ENCODE measurements around the gene ENAH.

Gene ENAH

DNA sequence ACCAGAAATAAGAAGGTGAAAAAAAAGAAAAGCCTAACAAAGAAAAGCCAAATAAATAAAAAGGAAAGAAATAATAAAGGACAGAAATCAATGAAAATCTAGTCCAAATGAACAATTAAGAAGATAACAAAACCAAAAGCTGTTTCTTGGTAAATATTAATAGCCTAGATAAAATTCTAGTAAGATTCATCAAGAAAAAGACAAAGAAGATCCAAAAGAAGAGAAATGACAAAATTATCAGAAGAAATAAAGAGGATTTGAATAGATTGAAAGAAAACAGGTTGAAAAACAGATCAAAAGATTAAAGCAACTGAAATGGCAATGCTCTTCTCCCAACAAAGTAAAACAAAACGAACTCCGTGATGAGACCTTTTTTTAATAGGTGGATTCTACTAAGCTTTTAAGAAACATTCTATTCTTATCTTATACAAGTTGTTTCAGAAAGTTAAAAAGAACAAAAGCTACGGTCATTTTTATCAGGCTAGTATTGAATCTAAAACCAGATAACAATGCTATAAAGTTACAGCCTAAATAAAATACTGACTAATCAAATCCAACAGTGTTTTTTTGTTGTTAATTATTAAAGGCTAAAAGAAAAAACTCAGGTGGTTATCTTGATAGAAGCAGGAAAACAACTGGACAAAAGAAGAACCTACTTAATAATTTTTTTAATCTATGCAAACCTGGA lies 50.9 kb downstream of the ENAH start:
- DNase-seq, result no peak

DNA sequence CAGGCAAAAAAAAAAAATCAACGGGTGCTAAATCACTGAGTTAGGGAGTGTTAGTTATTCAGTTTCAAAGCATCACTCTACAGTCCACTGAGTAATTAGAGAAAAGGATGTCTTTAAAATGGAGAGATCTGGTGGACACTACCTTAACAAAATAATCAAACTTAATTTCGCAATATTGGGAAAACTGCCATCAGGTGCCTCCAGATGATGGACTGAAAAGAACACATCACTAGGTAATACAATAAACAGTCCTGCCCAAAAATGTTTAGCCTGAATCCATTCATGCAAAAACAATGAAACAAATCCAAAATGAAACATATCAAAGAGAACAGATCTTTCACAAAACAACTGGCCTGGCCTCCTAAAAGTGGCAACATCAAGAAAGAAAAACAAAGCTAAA lies 54.1 kb downstream of the ENAH start:
- DNase-seq, result no peak

DNA sequence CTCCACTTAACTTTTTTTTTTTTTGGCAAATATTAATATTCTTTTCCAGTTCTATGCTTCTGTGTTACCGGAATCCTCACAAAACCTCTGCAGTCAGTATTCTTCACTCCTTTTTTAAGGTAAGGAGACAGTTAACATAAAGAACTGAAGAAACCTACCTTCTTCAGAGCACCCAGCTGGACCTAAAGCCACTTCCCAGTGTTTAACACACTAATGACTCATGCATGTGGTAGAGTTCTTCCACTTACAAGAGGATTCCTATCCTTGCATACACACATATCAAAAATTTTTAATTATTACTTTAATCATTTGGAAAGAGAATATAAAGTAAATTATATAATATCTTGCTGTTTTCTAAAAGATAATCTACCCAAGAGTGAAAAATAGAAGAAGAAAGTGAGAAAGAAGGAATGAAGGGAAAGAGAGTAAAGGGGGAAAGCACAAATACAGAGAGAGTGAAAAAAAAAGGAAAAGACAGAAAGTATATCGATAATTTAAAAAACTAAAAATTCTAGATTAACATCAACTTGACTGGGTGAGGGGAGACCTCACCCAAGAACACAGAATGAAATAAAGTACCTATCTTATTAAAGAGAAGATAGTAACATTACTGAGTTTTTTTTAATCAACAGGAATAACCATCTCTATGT lies 54.9 kb downstream of the ENAH start:
- DNase-seq, result no peak

DNA sequence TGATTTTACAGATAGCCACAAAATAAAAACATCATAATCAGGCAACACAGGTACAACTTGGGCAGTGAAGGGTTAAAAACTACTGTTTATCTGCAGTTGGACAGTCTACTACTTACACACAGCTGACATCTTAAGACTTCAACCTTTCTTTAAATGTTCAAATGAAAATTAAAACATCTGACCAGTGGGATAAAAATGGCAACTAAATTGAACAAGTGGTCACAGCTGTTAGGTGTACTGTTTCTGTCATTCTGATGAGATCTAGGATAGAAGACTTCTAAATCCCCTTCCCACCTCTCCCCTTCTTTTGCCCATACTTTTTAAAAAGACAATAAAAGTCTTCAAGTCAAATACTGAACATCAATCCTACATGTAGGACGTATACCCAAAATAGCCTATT lies 56.2 kb downstream of the ENAH start:
- no peak for DNase-seq

DNA sequence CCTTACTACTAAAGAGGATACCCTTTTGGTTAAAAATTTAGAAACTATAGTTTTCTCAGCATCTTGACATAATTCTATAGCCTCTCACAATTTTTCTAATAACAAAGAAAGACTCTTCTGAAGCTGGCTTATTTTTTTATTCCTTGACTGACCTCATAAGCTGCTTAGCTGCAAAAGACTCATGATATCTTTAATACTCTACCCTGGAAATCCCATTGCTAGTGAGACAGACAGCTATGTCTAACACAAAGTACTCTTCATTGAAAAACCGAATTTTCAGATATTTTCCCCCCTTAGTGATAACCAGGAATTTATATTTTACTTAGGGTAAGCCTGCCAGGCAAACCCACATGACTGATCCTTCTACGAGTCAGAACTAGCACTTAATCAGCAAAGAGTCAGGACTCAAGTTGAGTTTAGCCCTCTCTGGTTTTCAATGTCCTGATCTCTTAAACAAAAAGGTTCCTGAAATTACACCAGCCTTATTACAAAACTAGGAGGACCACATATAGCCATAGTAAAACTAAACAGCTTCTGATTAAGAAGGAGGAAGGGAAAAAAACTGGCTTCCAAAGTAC lies 56.9 kb downstream of the ENAH start:
- DNase-seq, result no peak

DNA sequence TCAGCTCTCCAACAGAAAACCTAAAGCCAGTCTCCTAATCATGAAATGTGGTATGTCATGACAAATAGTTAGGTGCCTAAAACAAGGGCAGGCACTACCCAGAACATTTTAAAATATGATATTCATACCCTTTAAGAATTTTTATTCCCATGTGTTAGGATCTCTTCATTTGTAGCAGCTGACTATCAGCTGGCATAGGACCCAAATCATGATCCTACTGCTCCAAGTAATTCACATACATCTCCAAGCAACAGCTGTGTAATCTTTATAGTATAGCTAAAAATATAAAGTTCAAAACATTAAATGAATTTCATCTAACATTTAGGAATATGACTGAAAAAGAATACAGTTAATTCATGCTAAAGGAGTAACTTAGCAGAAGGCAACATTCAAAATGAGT lies 57.5 kb downstream of the ENAH start:
- no peak for DNase-seq

DNA sequence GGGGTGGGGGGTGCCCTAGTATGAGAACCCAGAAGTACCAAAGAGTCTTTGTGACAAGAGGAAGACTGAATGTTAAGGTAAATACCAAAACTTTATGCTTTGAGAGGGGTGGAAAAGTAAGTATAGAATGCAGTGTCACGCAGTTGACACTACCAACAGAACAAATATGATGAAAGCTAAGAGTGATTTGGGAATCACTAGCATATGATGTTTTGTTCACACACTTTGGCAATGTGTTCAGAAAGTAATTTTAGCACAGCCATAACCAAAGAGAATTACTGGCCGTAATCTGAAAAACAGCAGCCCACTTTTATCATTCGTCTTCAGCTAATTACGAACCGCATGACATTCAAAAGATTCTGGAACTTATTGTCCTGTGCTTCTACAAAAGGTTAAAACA lies 59.5 kb downstream of the ENAH start:
- DNase-seq, result no peak

DNA sequence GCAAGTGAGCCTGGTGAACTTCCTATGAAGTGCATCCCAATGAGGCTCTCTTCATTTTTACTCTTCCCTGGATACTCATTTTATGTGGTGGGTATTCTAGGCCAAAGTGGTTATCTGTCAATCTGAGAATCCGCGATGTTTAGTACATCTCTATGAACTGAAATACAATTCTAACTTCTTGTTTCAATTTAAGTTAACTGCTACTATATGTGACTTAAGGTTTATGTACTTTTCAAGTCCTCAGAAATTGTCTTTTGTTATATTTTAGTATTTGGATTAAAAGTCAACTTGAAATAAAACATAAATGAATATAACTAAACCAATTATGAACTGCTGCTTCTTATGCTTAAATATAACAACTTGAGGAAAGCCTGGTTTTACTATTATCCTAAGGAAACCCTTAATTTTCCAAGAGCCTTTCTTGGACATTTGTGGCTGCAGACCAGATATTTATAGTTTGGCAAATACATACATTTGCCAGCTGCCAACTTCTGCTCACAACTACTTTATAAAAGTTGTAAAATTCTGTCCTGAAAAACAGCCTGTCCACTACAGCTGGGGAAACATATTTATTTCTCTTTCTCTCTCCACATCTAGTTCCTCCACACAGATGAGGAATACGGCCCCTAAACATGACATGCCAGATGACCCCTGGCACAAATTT lies 60.4 kb downstream of the ENAH start:
- no peak for DNase-seq

DNA sequence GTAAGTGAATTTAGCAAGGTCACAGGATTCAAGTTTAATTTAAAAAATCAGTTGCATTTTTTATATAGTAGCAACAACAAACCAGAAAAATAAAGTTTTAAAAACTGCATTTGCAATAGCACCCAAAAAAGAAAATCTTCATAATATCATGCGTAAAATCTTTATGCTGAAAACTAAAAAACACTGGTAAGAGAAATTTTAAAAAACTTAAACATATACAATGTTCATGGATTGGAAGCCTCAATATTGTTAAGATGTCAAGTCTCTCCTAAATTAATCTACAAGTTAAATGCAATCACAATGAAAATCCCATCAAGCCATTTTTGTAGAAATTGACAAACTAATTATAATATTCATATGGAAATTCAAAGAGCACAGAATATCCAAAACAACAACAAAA lies 65.6 kb downstream of the ENAH start:
- DNase-seq, result no peak

DNA sequence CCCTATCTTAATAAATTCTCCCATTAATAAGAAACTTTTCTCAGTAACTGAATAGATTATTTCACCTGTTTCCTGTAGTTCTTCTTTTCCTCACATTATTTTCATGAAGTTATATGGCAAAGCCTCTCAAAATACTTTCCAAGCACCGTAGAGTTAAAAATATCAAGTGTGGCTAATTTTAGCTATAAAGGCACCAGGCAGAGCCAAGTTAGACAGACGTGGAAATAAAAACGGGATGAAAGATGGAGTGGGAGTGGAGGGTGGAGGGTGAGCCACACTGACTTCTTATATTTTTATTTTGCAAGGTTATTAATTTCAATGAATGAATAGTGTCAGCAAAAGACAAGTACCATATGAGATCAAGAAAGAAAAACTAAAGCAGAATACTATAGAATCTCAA lies 71.7 kb downstream of the ENAH start:
- no peak for DNase-seq

DNA sequence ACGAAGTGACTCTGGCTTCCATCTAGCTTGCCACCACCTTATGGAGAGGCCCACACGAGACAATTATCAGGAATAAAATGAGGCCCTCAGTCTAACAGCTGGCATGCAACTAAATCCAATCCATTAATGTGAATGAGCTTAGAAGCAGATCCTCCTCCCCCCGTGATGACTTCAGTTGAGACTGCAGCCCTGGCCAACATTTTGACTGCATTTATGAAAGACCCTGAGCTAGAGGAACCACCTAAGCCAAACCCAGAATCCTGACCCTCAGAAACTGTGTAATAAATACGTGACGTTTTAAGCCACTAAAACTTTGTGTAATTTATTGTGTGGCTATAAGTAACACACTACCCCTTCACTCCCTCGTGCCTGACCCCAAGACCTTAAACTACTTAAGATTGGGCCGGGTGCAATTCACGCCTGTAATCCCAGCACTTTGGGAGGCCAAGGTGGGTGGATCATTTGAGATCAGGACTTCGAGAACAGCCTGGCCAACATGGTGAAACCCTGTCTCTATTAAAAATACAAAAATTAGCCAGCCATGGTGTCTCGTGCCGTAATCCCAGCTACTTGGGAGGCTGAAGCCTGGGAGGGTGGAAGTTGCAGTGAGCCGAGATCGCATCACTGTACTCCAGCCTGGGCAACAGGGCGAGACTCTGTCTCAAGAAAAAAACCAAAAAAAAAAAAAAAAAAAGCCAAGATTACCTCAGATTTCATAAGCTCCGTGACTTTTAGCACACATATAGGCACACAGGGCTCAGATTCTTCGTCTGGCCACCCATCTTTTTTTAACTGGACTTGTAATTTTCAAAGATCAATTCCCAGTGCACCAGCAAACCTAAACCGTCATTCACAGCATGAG lies 72.5 kb downstream of the ENAH start:
- no peak for DNase-seq

DNA sequence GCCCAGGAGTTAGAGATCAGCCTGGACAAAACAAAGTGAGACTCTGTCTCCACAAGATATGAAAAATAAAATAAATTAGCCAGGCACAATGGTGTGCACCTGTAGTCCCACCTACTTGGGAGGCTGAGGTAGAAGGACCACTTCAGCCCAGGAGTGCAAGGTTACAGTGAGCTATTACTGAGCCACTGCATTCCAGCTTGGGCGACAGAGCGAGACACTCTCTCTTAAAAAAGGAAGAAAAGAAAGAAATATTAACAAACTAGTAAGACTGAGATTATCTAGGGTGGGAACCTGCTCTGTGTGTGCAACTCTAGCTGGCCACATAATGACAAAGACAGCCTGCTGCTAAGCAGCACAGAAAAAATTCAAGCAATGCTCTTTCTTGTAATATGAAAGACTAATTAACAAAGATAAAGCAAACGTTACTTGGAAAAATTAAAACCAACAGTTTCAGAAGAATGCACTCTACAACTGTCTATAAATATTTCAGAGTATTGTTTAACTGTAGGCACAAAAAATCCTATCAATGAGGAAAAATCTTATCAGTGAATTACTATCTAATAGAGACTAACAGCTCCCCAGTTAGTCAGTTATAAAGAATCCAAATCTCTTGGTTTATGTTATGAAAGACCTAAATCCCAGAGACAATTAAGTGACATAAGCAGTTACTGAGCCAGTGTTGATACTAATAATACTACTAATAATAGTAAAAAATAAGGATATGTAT lies 74.5 kb downstream of the ENAH start:
- no peak for DNase-seq

DNA sequence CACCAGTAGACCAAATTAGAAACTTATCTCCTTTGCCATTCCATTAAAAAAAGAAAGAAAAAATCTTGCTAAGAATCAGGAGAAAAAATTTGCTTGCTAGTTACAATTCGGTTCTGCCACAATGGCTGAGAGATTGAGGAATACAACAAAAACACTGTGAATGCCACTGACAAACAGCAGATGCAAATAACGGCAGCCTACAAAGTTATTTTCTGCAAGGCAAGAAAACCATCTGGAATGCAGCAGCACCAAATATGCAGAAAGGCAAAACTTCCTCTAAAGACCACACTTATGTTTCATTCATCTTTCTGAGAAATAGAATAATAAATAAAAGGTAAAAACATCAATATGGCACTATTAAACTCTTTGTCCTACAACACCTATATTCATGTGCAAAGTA lies 75.7 kb downstream of the ENAH start:
- DNase-seq, result no peak

DNA sequence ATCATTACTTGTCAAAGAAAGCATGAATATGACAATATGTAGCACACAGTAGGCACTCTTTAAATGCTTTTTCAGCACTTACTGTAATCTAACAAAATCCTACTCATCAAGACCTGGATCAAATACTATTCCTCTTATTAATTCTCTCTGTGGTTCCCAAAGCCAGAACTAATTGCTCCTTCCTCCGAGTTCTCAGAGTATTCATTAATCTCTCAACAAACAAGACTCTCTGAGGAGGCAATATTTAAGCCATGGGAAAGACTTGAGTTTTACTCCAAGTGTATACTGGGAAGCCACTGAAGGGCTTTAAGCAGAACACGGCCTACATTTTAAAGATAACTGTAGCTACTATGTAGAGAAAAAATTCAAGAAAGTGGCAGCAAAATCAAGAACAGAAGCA lies 79.7 kb downstream of the ENAH start:
- no peak for DNase-seq

DNA sequence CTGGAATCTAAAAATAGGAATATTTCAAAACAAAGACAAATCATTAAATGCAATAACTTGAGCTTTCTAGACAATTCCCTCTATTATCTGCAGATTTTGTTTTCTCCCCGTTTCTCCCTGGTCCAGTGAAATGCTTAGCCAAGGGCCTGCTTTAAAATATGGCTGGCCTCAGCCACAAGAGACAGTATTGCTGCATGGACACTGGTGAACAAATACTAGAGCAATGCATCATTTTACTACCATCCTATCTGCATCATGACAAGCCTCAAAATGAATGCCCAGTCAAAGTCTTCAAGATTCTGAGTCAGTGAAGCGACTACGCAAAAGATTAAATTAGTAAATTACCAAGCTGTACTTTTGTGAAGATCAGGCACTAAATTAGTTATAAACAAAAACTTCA lies 80.5 kb downstream of the ENAH start:
- no peak for DNase-seq

DNA sequence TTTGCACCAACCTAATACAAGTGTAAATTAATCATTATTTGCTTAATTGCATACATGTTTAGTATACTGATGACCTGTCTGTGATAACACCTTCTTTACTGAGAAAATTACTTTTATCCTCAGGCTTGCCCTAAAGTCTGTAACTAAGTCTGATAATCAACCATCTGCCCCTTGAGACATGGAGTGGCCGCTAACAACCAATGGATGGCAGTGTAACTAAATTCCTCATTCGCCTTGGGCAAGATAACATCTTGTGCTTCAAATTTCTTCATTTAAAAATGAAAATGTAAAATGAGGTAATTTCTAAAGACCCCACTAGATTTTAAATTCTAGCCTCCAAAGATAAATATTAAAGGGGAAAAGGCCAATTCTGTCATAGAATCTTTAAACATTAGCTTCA lies 85.1 kb downstream of the ENAH start:
- DNase-seq, result no peak

DNA sequence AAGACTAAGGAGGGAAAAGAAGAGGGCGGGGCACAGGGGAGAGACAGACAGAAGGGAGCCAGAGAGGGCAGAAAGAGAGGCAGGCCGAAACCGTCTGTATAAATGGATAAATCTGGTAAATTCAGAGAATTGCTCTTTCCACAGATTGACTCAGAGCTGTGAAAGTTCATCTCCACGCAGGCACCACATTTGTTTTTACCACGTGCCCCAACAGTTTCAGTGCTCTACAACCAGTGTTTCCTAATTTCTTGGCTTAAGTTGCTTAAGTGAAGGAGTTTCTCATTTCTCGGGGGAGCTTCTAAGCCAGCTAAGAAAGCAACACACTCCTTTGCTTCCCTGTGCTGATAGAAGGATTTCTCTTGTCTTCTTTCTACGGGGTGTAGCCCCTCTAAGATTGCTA lies 87.1 kb downstream of the ENAH start:
- no peak for DNase-seq

DNA sequence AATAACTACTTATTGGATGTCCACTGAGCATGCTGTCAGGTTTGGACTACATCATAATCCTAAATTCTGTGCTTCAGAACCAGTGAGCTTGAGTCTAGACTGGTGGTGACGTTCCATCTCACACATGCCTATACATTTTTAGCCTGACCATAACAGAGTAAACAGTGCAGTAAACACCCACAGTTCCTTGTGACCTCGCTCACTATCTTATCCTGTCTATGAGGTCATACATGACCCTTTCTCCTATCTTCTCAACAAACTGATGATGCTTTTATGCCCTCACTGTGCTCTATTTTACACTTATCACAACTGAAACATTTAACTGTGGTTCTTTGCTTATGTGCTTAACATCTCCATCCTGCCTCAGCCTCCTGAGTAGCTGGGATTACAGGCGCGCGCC lies 91.2 kb downstream of the ENAH start:
- DNase-seq, result no peak

DNA sequence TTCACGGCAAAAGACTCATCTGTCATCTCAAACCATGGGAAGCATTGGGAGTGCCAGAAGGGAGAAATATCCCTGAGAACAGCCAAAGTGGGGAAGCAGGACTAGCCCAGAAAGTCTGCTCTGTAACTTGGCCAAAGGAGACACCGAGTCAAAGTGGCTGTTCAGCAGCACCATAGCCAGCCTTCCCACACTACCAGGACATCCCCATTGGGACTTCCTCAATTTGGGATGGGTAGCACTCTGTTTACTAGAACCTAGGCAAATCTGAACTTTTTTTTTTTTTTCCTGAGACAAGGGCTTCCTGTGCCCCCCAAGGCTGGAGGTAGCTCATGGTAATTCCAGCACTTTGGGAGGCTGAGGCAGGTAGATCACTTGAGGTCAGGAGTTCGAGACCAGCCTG lies 93.0 kb downstream of the ENAH start:
- no peak for DNase-seq

DNA sequence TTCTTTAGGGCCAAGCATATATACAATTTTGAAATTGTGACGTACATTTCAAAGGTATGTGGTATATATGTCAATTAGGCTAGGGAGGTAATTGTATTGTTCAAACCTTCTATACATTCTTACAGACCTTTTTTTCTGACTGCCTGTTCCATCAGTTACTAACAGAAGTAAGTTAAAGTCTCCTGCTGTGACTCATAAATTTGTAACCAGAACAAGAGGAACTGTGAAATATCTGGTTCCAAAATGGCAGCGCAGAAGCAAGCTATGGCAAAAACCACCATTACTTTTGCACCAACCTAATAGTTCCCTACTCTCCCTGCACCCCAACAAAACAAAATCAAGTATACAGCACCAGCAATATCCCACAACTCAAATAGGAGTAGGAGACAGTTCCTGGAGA lies 93.6 kb downstream of the ENAH start:
- DNase-seq, result no peak

DNA sequence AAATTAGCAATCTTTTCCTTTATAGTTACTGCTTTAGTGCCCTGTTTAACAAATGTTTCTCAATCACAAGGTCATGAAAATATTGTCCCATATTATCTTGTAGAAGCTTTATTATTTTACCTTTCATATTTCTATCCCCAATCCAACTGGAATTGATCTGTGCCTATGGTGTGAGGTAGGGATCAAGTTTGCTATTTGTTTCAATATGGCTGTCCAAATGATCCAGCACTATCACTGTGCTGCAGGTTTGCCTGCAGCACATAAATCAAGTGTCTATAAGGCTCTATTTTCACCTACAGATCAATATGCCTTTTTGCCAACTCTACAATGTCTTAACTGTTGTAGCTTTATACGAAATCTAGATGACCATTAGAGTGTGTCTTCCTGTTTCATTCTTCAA lies 96.2 kb downstream of the ENAH start:
- no peak for DNase-seq

DNA sequence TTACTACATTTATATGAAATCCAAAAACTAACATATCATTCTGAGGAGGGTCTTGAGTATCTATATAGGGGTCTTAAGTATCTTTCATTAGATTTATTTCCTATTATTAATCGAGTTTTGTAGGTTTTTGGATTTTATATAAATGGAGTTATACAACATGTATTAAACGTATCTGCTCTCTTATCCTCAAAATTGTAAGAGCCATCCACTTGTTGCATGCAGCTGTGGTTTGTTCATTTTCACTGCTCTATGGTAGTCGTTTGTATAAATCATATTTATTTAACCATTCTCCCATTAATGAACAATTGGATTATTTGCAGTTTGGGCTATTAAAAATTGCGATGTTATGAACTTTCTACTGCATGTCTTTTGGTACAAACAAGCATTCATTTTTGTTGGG lies 97.1 kb downstream of the ENAH start:
- no peak for DNase-seq

Data from GOT3 (cell line).